OCI-LY3 (cell line): ENCODE measurements around the gene PLCB2.

Experiments used
- H2AFZ ChIP-seq: fragments of 200-600, 300-600 bp; shearing (Covaris generic); 2 replicates; pipeline ENCODE4 v1.6.0; 2014; ENCODE audit warnings: antibody characterized with exemption, low read depth, low read length
- H3K27ac ChIP-seq: fragments of 200-600, 300-600 bp; sonication (generic); 2 replicates; pipeline ENCODE4 v1.5.1; 2014; ENCODE audit warnings: mild to moderate bottlenecking, low read length, moderate library complexity, mixed read lengths
- H3K27me3 ChIP-seq: fragments of 200-600, 300-600 bp; sonication (generic); 2 replicates; pipeline ENCODE4 v1.6.1; 2014; ENCODE audit warnings: low read depth, low read length, mixed read lengths
- H3K36me3 ChIP-seq: fragments of 200-600, 300-600 bp; sonication (generic); replicated peaks from 2 replicates; pipeline ENCODE3; 2014; ENCODE audit warnings: low read depth, low read length, mixed read lengths
- H3K4me1 ChIP-seq: fragments of 300-600, 200-600 bp; sonication (generic); 2 replicates; pipeline ENCODE4 v1.6.1; 2014; ENCODE audit warnings: low read length, mixed read lengths
- H3K4me2 ChIP-seq: fragments of 200-600, 300-600 bp; sonication (generic); 2 replicates; pipeline ENCODE4 v1.6.1; 2014; ENCODE audit warnings: low read length, mixed read lengths
- H3K4me3 ChIP-seq: fragments of 300-600, 200-600 bp; sonication (generic); 2 replicates; pipeline ENCODE4 v1.5.1; 2014; ENCODE audit warnings: antibody characterized with exemption, mild to moderate bottlenecking, low read length, moderate library complexity
- H3K79me2 ChIP-seq: fragments of 300-600, 200-600 bp; shearing (Covaris generic); 2 replicates; pipeline ENCODE4 v1.6.1; 2014; ENCODE audit warnings: mild to moderate bottlenecking, low read length, mixed read lengths
- H3K9ac ChIP-seq: fragments of 300-600, 200-600 bp; shearing (Covaris generic); 2 replicates; pipeline ENCODE4 v1.6.0; 2014; ENCODE audit warnings: mild to moderate bottlenecking, low read length, moderate library complexity
- H3K9me3 ChIP-seq: fragments of 200-600, 300-600 bp; shearing (Covaris generic); 2 replicates; pipeline ENCODE4 v1.6.1; 2014; ENCODE audit warnings: low read length, mixed read lengths; ENCODE audit not compliant: insufficient read depth
- H4K20me1 ChIP-seq: fragments of 200-600, 300-600 bp; sonication (generic); 2 replicates; pipeline ENCODE4 v1.6.1; 2016; ENCODE audit warnings: low read length, mixed read lengths; ENCODE audit not compliant: insufficient read depth
- CTCF ChIP-seq: fragments of 200-600, 300-600 bp; sonication (generic); IDR thresholded peaks from 2 replicates; pipeline ENCODE4 v1.5.1; 2014; ENCODE audit warnings: antibody characterized with exemption, low read length, low read depth
- EZH2phosphoT487 ChIP-seq: fragments of 200-600 bp; shearing (Covaris generic); IDR thresholded peaks from 2 replicates; pipeline ENCODE4 v1.6.1; 2018; ENCODE audit warnings: antibody characterized with exemption, mixed run types, low read depth

Gene PLCB2

GRCh38 chr15:40245666-40246450 is 61.9 kb downstream of the PLCB2 start:
- Histone ChIP-seq H3K9ac (no peak overlapping the region), H3K36me3 (no peaks in the 10 kb centered on the region), H4K20me1 (no peaks in the 10 kb centered on the region), H3K9me3 (no peaks in the 10 kb centered on the region), H3K4me1 (no peaks in the 10 kb centered on the region), H3K27me3 (no peaks in the 10 kb centered on the region), H3K4me2 (no peak overlapping the region), H3K27ac (no peak overlapping the region), H3K4me3 (no peak overlapping the region), H3K79me2 (no peaks in the 10 kb centered on the region), H2AFZ (no peak overlapping the region)
- TF ChIP-seq CTCF, result no peak
- TF ChIP-seq EZH2phosphoT487, result no peak

GRCh38 chr15:40244961-40245523 is 62.7 kb downstream of the PLCB2 start:
- Histone ChIP-seq H3K9me3 (no peaks in the 10 kb centered on the region), H2AFZ (no peak overlapping the region), H3K27me3 (no peaks in the 10 kb centered on the region), H3K36me3 (no peaks in the 10 kb centered on the region), H3K27ac (no peak overlapping the region), H3K9ac (no peak overlapping the region), H3K4me1 (no peaks in the 10 kb centered on the region), H3K4me2 (no peak overlapping the region), H3K4me3 (no peak overlapping the region), H3K79me2 (no peaks in the 10 kb centered on the region), H4K20me1 (no peaks in the 10 kb centered on the region)
- TF ChIP-seq EZH2phosphoT487 (no peak), CTCF (no peak)

GRCh38 chr15:40243126-40243810 is 64.5 kb downstream of the PLCB2 start:
- Histone ChIP-seq H3K4me3 (no peak overlapping the region), H3K79me2 (no peaks in the 10 kb centered on the region), H3K27ac (no peak overlapping the region), H4K20me1 (no peaks in the 10 kb centered on the region), H2AFZ (no peak overlapping the region), H3K9ac (no peak overlapping the region), H3K4me2 (no peak overlapping the region), H3K36me3 (no peaks in the 10 kb centered on the region), H3K4me1 (peaks cover 6% of the 10 kb centered on the region; the same call in 1 of the 2 replicates), H3K27me3 (no peaks in the 10 kb centered on the region), H3K9me3 (no peaks in the 10 kb centered on the region)
- TF ChIP-seq EZH2phosphoT487, result no peak
- TF ChIP-seq CTCF, result no peak

- Histone ChIP-seq H3K27ac (no peak overlapping the region), H3K36me3 (no peaks in the 10 kb centered on the region), H2AFZ (no peak overlapping the region), H3K4me1 (peaks cover 6% of the 10 kb centered on the region; the same call in 1 of the 2 replicates), H3K4me2 (no peak overlapping the region), H3K4me3 (no peak overlapping the region), H3K9me3 (no peaks in the 10 kb centered on the region), H4K20me1 (no peaks in the 10 kb centered on the region), H3K27me3 (no peaks in the 10 kb centered on the region), H3K9ac (no peak overlapping the region), H3K79me2 (no peaks in the 10 kb centered on the region)
- no peak for TF ChIP-seq EZH2phosphoT487
- TF ChIP-seq CTCF, result no peak
These were observed 65.1 kb downstream of the PLCB2 start for GRCh38 chr15:40242601-40243000.
